Right hindlimb (tissue), 1 donor: ENCODE results near the gene CCDC68.

Experiments
- DNase-seq: peaks from one replicate; pipeline ENCODE4 v3.0.0-alpha.2; 2018

Gene CCDC68

GRCh38 chr18:54914816-54915215, 44.4 kb downstream of the CCDC68 start:
- no peak for DNase-seq

DNA sequence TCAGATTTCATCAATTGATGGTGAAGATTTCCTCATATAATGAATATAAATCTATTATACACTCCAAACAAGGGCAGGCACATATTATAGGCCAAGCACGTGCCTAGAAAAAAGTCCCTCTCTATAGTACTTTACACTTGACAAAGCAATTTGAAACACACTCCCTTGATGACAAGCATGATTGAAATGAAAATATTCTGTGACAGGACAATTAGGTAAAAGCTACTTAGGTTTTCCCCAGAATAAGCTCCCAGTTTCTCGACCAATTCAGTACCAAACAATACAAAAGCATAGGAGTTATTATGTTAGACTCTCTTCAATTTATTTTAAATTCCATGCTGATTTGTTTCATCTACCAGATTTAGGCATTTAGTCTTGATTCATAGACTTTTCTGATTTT, 47.7 kb downstream of the CCDC68 start:
- DNase-seq: no peak

DNA sequence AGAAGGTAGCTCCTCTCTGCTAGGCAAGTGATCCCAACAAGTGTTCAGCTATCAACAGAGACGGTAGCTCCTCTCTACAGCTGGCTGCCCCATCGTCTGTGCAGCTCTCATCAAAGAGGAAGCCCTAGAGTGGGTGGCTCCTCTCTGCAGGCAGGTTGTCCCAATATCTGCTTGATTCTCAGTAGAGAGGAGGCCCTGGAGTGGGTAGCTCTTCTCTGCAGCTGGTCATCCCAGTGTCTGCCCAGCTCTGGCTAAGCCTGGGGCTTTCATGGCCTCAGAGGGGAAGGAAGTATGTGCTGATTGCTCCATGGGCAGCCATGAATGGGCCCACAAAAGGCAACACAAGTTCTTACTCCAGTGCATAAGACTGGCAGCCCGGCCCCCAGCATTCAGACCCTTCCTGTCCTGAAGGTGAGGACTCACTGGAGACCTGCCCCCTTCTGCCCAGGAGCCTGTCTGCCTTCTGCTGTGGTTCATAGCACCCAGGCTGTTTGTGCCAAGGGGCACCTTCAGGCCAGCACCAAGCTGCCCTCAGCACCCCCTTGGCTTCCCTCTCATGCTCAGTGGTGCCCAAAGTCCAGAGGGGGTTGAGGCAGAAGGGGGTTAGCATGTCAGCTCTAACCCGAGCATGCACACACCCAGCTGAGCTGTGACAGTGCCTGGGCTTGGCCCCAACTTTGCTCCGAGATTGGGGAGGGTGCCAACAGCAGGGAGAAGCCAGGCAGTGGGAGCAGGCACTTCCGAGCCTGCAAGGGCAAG, 48.9 kb downstream of the CCDC68 start:
- DNase-seq: no peak

GRCh38 chr18:54909538-54909937, 49.7 kb downstream of the CCDC68 start:
- no peak for DNase-seq

DNA sequence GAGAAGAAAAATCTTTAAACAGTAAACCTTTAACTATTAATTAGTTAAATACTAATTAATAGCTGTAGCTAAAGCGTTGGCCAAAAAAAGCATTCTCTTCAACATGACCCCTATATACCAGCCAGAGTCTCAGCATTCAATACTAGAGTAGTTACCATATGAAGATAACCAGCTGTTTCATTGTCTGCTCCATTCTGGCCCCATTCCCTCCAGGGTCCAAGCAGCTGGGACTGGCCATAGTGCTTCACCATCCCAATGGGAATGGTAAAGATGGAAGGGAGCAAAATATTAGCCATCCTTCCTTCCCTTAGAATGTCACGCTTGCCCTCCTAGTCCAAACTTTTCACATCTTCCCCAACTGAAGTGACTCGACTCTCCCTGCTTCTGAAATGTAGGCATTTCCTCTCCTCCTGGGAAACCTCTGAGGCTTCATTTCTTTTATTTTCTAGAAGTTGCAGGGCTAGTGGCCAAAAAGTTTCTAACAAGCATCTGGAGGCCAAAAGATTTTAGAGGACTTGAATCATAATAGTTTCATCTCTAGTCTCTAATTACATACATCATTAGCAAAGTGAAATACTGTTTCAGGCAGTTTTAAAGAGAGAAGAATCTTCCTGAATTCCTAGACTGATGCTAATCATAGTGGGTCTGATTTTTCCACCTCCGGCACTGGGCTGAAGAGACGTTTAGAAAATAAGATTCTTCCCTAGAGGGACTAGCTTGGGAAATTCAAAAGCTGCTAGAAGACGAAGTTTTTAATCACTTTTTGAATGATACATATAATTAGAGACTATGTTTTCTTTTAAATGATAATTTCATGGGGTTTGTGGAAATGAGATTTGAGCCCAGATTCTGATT, 52.7 kb downstream of the CCDC68 start:
- DNase-seq: no peak

DNA sequence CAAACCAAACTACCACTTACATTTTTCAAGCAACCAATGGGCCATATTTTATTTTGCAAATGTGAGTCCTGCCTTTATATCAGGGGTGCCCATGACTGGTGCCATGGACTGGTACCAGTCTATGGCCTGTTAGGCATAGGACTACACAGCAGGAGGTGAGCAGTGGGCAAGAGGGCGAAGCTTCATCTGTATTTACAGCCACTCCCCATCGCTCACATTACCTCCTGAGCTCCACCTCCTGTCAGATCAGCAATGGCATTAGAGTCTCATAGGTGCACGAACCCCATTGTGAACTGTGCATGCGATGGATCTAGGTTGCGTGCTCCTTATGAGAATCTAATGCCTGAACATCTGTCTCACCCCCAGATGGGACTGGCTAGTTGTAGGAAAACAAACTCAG, 53.6 kb downstream of the CCDC68 start:
- no peak for DNase-seq

DNA sequence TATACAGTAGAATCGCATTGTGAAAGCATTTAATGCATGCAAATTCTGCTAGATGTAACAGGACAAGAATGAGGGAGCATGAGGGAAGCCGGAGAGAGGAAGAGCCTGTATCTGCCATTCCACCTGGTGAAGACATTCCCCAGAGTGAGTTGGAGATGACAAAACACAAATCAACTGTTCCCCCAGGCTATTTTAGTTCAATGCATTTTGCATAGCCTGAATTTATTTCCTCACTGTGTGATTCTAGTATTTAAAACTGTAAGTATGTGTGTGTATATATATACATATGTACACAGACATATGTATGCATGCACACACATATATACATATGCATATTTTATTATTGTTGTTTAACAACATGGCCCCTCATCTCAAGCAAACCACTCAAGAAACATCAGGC, 54.7 kb downstream of the CCDC68 start:
- no peak for DNase-seq

DNA sequence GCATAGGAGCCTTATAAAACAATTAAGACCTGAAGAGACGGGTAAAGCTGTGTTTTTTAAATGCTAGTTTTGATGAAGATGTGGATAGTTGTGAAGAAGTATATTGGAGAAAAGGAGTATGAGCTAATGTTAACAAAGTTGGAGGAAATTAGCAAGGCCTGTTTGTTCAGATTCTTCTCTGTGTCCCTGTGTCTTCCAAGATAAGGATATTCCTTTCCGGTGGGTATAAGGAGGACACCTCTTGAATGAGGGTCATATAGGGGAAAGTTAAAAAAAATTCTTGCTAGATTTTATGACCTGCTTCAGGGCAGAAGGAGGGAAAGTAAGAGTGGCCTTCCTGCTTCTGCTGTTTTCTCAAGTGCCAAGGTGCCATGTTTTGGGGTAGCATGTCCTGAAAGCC, 59.0 kb downstream of the CCDC68 start:
- no peak for DNase-seq

GRCh38 chr18:54899500-54899899, 59.8 kb downstream of the CCDC68 start:
- DNase-seq: no peak

DNA sequence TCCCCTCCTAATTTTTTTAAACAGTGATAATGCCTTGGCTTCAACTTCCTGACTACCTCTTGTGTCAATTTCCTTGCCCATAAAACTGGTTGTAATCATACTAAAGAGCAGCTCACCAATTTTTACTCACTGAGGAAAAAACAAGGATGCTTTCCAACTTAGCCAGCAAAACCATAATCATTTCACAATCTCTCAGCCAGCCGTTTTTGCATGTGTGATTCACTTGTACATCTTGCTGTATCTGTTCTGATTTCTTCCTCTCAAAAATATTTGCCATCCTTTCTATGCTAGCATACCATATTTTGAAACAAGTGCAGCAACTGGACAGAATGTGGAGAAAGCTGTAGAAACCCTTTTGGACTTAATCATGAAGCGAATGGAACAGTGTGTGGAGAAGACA, 70.3 kb downstream of the CCDC68 start:
- no peak for DNase-seq

DNA sequence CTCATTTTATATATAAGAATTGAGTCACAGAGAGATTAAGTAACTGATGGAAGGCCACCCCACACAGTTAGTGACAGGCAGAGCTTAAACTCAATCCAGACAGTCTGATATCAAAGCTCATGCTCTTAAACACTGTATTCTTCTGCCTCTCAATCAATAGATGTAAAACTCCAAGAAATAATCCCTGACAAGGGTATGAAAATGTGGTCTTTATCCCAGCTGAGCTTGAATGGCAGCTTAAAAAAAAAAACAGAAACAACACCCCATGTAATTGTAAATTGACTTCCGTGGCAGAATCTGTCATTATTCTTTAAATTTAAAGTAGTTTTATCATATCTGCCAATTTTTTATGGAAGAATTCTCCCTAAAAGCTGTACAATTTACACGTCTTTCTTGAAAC, 70.9 kb downstream of the CCDC68 start:
- no peak for DNase-seq

- DNase-seq: peak; percentile 34
Observed at GRCh38 chr18:54883816-54884604, 75.3 kb downstream of the CCDC68 start.

- no peak for DNase-seq
Observed at GRCh38 chr18:54882318-54882717, 76.9 kb downstream of the CCDC68 start.

- DNase-seq: no peak
Observed at GRCh38 chr18:54881229-54881768, 78.0 kb downstream of the CCDC68 start.

GRCh38 chr18:54880395-54881105, 78.7 kb downstream of the CCDC68 start:
- no peak for DNase-seq

DNA sequence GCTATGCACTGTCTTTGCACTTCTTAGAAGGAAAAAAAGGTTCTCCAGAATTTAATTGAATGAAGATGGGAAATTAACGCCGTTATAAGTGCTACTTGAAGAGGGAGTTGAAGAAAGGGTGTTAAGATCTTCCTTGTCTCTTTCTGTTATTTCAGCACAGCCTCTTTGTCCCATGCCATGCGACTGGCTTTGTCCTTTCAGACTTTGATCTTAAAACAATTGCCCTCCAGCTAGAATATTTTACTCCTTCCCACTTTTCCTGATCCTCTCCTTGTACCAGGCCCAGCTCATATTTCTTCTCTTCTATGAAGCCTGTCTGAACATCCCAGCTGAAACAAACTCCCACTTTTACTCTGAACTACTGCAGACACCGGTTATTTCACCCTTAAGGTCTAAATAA, 79.6 kb downstream of the CCDC68 start:
- DNase-seq: no peak

DNA sequence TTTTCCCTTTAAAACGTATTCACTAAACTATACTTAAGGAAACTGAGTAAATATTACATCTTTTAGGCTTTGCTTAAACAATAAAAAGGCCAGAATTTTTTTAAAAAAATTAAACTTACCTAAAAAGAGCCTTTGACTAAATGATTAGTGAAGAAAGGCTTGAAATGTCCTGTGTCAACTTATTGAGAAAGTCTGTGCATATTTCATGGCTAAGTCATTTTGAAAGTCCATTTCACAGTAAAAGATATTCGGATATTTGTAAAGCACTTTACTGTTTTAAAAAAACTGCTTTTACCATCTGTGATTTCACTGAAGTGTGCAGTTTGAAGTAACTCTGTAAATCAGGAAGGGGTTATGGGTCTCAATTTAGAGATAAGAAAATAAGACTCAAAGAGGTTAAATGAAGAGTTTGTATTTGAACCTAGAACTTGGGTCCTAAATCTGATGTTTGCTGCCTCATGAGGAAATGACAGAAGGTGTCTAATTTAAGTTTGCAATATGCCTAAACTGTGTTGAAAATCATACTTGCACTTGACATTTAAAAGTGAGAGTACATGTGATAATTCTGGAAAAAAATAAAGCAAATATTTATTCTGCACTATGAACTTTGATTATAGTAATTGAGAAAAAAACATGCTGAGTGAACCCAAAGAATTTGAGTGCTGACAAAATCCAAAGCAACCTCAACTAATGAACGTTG, 80.5 kb downstream of the CCDC68 start:
- DNase-seq: no peak

DNA sequence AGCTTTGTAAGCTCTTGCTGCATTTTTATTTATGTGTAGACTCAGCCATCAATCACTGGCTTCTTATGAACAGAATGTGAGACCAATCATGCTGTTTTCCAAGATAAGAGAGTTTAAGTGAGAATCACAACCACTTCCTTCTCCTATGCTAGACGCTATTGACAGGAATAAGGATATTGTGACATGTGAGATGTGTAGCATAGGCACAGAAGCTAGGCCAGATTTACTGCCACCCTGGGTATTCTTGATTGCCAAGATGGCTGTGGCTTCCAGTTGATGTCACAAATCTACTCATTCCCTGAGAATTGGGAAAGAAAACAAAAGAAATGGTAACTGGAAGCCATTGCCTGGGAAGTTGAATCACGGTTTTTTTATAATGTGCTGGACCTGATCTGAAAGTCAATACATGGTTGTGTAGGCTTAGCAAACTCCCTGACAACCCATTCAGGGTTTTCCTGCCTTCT, 81.1 kb downstream of the CCDC68 start:
- DNase-seq: no peak

DNA sequence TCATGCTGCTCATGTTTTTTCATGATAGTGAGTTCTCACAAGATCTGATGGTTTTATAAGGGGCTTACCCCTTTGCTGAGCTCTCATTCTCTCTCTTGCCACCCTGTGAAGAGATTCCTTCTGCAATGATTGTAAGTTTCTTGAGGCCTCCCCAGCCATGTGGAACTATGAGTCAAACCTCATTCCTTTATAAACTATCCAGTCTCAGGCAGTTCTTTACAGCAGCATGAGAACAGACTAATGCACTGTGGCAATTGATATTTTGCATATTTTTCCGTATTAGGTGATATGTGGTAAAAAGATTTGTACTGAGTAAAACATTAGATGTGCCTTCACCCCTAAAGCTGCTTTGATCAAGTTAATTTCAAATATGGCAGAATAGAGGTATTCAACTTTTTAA, 82.2 kb downstream of the CCDC68 start:
- DNase-seq: no peak

DNA sequence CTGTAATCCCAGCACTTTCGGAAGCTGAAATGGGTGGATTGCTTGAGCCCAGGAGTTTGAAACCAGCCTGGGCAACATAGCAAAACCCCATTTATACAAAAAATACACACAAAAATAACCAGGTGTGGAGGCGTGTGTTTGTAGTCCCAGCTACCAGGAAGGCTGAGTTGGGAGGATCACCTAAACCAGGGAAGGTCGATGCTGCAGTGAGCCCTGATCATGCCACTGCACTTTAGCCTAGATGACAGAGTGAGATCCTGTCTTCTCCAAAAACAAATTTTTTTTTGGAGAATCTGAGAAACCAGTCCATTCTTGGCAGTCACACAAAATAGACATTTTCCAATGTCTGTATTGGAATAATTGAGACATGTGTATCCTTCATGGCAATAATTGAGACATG, 84.2 kb downstream of the CCDC68 start:
- DNase-seq: no peak

- no peak for DNase-seq
Observed at GRCh38 chr18:54873884-54874255, 85.4 kb downstream of the CCDC68 start.

DNA sequence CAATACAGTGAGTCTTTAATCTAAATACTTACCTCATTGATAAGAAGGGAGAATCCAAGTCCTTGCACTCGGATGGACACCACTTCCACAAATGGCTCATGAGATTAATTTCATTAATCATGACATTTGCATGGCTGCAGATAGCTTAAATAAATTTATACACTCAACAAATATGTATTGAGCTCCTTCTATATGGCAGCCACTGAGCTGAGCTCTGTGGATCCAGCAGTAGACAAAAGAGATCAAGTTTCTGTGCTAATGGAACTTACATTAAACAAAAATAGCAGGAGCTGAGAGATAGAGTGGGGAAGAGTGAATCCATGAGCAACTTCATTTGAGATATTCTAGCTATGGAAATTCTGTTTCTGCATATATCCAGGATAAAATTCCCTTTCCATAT, 86.6 kb downstream of the CCDC68 start:
- DNase-seq: no peak
